HG03342 (cell line): ENCODE data around the gene OR2Y1.
A peak's percentile ranks its signal among the peaks of the same experiment; 100 is the strongest.
"Not testable (repeated sequence)": the region's sequence is repeated elsewhere in the genome, so short reads cannot be mapped to it uniquely, and the experiment has no call there.

Experiments used
- ATAC-seq: cut with Tn5 transposase; IDR thresholded peaks from one replicate; pipeline ENCODE4 v1.9.1; 2021; ENCODE audit warnings: mild to moderate bottlenecking, moderate library complexity; ENCODE audit not compliant: unreplicated experiment

Gene OR2Y1, protein sequence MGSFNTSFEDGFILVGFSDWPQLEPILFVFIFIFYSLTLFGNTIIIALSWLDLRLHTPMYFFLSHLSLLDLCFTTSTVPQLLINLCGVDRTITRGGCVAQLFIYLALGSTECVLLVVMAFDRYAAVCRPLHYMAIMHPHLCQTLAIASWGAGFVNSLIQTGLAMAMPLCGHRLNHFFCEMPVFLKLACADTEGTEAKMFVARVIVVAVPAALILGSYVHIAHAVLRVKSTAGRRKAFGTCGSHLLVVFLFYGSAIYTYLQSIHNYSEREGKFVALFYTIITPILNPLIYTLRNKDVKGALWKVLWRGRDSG

DNA sequence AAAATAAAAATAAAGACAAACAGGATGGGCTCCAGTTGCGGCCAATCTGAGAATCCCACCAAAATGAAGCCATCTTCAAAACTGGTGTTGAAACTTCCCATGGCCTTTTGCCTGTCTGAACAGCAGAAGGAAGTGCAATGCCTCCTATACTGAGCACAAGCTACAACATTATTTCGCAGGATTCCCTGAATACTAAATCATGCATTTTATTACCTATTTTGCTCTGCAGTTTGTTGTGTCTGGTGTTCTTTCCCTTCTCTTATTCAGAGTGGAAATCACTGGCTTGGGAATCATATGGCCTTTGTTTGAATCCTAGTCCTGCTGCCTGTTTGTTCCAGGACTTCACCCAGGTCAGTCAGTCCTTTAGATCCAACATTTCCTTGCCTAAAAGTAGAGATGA is at the start of gene OR2Y1:
OR2Y1 (minus strand) TSS at position 101 of the 400 bp plus-strand sequence; CDS start at position 101, 0 bp downstream.
- ATAC-seq, result no peak

GRCh38 chr5:180788651-180789410 is 49.0 kb upstream of the OR2Y1 start:
- ATAC-seq, result not testable (repeated sequence)

GRCh38 chr5:180787711-180788431 is 48.0 kb upstream of the OR2Y1 start:
- no peak for ATAC-seq

DNA sequence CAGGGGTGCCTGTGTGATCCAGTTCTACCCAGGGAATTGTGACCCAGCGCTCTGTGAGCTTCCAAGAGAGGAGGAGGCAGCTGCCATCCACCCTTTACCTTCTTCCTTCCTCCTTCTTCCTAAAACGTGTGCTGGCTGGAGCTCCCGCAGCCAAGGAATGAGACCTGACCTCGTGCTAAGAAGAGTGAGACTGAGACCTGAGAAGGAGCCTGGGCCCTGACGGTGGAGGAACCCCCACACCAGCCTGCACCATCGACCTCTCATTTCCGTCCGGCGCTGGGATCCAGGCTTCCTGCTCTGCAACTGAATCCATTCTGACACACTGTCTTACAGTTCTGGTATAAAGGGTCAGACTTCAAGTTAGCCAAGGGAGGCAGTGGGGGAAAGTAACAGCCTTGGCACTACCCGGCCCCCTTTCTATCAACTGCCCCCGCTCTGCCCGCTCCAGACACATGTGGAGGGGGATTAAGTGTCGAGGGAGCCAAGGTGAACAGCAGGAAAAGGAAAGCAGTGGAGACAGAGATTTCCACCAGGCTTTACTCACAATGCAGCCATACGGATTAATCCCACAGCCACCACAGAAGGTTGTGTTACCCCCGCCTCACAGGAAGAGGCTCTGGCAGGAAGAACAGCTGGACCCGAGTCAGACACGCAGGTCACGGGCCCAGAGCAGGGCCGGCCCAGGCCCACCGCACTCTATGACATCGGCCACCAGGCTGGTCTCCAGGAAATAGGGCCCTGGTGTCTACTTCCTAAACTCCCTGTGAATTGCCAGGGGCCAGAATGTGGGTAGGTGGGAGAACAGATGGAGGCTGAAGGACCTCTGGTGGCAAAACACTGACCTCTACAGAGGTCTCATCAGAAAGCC is 46.9 kb upstream of the OR2Y1 start:
- ATAC-seq, result no peak

- no peak for ATAC-seq
Observed at GRCh38 chr5:180785794-180786221, 46.0 kb upstream of the OR2Y1 start.

GRCh38 chr5:180785121-180785781 is 45.4 kb upstream of the OR2Y1 start:
- ATAC-seq, result no peak

GRCh38 chr5:180784497-180785097 is 44.7 kb upstream of the OR2Y1 start:
- peak; percentile 78 for ATAC-seq

GRCh38 chr5:180783340-180784052 is 43.6 kb upstream of the OR2Y1 start:
- ATAC-seq, result no peak

GRCh38 chr5:180782748-180783147 is 42.9 kb upstream of the OR2Y1 start:
- ATAC-seq, result no peak

DNA sequence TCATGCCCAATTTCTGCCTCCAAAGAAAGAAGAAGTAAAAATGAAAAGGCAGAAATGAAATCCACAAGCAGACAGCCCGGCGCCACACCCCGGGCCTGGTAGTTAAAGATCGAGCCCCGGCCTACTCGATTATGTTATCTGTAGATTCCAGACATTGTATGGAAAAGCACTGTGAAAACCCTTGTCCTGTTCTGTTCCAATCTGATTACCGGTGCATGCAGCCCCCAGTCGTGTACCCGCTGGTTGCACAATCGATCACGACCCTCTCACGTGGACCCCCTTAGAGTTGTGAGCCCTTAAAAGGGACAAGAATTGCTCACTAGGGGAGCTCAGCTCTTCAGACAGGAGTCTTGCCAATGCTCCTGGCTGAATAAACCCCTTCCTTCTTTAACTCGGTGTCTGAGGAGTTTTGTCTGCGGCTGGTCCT is 42.1 kb upstream of the OR2Y1 start:
- not testable (repeated sequence) for ATAC-seq

DNA sequence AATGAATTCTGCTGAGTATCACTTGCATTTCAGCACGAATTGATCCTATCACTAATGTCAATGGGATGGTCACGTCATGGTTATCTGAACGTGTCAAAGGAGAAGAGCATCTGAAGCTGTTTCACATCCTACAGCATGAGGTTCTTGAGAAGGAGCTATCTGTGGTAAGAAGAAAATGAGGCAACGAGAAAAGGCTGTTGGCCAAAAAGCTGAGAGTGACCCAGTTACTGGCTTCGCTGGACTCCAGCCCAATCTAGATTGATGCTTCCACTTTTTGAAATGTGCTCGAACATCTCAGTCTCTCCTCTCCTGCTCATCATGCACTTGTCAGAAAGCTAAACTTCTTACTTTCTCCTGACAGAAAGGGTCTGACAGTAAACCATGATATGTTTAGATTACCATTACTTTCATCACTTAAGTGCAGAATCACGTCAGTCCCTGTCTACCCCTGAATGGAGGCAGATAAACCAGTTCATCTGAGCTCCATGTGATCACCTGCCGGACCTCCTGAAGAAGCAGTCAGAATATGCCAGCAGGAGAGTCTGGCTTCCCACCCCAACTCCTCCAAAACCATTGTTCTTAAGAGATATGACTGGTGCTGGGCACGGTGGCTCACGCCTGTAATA is 40.2 kb upstream of the OR2Y1 start:
- ATAC-seq, result no peak

DNA sequence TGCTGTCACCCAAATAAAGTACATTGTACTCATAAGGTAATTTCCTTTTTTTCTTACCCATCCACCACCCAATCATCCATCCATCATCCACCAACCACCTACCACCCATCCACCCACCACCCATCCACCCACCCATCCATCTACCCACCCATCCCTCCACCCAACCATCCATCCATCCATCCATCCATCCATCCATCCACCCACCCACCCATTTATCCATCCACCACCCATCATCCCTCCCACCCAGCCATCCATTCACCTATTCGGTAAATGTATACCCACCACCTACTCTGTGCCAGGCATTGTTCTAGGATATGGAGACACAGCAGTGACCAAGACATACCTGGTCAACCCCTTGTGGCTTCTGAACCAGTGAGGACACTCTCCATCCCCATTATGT is 37.6 kb upstream of the OR2Y1 start:
- no peak for ATAC-seq

GRCh38 chr5:180776376-180776775 is 36.5 kb upstream of the OR2Y1 start:
- no peak for ATAC-seq

DNA sequence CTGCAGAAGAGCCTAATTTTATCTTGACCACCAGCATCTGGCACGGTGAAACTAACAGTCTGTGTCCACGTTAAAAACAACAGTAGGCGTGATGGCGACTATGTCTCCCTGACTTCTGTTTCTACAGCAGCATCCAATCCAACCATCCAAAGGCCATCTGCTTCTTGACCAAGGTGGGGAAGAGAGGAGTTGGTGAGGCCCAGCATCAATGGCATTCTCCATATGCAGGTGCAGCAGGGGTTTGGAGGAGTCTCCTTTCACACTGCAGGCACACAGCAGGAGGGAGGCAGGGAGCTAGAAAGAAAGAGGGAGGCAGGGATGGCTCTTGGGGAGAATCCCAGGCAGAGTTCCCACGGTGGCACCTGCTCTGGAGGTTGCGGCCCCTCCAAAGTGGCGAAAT is 35.8 kb upstream of the OR2Y1 start:
- ATAC-seq, result no peak

- ATAC-seq, result no peak
Observed at GRCh38 chr5:180771839-180772238, 32.0 kb upstream of the OR2Y1 start.

DNA sequence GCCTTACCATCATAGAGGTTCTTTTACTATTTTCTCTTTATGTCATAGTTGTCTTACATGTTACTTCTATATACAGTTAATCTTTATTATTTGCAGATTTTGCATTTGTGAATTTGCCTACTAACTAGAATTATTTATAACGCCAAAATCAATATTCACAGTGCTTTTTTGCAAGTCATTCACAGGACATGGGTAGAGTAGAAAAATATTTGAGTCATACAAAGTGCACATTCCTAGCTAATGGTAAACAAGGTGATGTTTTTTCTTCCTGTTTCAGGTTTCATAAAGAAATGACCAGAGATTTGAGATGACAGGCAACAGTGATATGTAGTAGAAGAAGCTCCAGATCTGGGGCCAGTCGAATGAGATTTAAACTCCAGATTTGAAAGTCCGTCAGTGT is 30.0 kb upstream of the OR2Y1 start:
- no peak for ATAC-seq

DNA sequence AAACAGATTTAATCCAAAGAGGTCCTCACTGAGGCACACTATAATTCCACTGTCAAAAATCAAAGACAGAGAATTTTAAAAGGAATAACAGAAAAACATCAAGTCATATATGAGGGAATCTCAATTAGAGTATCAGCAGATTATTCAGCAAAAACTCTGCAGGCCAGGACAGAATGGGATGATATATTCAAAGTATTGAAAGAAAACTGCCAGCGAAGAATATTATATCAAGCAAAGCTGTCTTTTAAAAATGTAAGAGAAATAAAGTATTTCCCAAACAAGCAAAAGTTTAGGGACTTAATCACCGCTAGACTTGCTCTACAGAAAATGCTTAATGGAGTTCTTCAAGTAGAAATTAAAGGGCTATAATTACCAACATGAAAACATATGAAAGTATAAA is 15.7 kb upstream of the OR2Y1 start:
- ATAC-seq, result no peak

- ATAC-seq, result no peak
Observed at GRCh38 chr5:180744253-180744652, 4.4 kb upstream of the OR2Y1 start.

GRCh38 chr5:180742727-180743126 is 2.9 kb upstream of the OR2Y1 start:
- ATAC-seq, result no peak
